Activated naive CD4-positive, alpha-beta T cell treated with Interleukin-2 at 50 U/mL for 16 hours (primary cell): ENCODE data around the gene RIT2.
"Not testable (repeated sequence)": the region's sequence is repeated elsewhere in the genome, so short reads cannot be mapped to it uniquely, and the experiment has no call there.

Source experiments
- DNase-seq: peaks from one replicate; pipeline ENCODE4 v3.0.0-alpha.2; 2020

Gene RIT2

GRCh38 chr18:42745931-42746330, 369.6 kb downstream of the RIT2 start:
- no peak for DNase-seq

GRCh38 chr18:42745171-42745570, 370.3 kb downstream of the RIT2 start:
- no peak for DNase-seq

GRCh38 chr18:42743373-42744138, 371.9 kb downstream of the RIT2 start:
- DNase-seq = no peak

DNA sequence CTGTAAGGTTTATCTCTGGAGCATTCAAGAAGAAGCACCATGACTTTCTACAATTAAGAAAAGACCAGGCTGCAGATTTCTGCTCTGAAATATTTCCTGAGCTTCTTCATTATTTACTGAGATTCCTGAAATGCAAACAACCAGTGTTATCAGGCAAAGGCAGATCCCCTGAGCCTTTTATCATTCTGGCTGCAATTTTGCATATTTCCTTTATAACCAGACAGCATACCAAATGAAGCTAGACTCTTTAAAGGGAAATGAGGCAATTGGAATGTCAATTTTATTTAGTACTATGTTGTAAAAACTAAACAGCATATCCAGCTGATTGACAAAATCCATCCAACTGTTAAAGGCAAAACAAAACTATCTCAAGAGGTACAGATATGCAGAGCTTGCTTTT, 372.5 kb downstream of the RIT2 start:
- no peak for DNase-seq

DNA sequence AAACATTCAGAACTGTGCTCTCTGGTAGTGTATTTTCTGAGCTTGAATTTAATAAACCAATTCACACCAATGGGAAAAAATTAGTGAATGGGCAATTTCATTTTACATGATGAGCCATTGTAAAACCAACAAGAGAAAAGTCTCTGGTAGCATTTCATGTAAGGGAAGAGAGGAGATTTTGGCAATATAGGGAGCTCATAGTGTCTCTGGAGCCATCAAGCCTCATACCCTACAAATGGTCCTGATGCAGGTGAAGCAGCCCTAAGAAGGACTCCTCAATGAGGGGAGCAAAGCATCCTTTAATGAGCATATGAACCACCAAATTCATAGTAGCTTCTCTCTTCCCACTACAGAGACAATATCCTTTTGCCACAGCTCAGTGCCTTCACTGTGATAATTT, 373.0 kb downstream of the RIT2 start:
- no peak for DNase-seq

DNA sequence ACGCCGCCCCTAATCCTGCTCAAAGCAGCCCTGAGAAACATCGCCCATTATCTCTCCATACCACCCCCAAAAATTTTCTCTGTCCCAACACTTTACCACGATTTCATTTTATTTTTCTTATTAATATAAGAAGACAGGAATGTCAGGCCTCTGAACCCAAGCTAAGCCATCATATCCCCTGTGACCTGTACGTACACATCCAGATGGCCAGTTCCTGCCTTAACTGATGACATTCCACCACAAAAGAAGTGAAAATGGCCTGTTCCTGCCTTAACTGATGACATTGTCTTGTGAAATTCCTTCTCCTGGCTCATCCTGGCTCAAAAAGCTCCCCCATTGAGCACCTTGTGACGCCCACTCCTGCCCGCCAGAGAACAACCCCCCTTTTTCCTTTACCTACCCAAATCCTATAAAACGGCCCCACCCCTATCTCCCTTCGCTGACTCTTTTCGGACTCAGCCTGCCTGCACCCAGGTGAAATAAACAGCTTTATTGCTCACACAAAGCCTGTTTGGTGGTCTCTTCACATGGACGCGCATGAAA, 373.6 kb downstream of the RIT2 start:
- DNase-seq = not testable (repeated sequence)

GRCh38 chr18:42741299-42741698, 374.2 kb downstream of the RIT2 start:
- DNase-seq = not testable (repeated sequence)

DNA sequence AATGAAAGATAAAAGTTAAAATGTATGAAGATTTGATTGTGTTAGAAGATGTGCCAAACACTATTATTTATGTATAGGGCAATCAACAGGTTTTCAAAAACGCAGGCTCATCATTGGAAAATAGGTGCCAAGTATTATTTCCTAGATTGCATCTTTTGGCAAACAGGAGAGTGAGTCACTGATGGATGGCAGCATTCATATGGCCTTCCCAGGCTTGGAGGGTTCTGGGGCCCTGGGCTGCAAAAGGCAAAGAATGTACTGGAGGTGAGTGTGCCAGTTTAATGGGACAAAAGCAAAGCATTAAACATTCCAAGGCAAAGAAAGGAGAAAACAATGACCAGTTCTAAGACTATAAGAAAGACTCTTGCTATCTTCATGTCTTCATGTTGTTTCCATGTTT, 379.4 kb downstream of the RIT2 start:
- no peak for DNase-seq

DNA sequence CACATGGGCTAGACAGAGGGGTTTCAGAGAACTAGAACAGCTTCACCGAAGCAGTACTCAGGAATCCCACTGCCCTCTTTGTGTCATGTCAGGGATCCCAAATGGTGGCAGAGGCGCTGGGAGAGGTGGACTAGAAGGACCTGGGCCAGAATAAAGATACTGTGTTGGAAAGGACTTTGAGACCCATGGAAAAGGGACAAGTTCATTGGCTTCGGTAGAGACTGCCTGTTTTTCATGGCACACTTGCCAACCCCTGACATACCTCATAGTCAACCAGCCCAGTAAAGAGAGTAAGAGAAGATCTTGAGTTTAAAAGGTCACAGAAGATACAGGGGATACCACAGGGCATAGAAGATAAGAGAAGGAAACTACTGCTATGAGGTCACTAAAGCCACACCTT, 381.0 kb downstream of the RIT2 start:
- DNase-seq = no peak

DNA sequence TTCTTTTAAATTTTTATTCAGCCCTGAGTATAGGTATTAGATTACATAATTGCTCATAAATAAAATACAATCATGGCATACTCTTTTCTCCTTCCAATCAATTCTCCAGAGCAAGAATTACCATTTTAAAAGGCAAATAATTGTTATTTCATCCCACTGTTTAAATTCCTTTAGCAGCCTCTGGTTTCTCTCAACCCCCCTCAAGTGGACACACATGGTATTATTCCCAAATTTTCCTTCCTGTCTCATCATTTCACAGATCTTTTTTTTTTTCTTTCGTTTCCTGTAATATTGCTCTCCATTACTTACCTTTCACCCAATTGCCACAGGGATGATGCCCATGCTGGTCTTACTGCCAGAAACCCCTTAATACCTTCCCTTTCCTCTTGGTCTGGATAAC, 385.2 kb downstream of the RIT2 start:
- no peak for DNase-seq

- DNase-seq = no peak
Measured at GRCh38 chr18:42719221-42719620, 396.3 kb downstream of the RIT2 start.

DNA sequence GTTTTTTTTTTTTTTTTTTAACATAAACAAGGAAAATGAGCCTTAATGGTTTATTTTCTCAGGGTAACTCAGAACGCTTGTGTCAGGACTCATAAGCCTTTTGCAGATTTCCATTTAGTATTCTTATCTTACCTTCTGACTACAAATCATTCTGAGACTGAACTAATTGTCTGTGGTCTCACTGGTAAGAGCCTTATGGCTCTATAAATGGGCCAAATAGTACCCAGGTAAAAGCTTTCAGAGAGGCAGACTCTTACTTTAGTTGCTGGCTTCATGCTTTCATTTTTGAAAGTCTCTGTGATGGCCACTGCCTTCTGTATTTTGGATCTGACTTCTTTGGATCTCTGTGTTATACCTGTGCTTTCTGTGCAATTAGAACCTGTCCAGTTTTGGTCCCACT, 403.4 kb downstream of the RIT2 start:
- no peak for DNase-seq

DNA sequence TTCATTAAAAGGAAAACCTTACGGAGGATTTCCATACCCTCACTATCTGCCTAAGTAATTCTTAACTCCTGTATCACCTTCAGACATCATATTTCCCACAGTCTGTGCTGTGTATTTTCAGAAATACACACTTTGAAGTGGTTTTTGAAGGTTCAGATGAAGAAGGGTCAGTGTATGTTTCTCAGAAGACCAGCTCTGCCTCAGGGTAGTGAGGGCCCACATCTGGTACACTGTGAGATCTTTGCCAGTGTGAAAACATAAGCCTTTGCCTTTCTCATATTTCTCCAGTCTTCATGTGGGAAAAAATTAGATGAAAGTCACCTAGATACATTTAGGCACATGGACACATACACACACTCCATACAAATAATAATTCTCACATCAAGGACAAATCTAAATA, 408.4 kb downstream of the RIT2 start:
- DNase-seq = no peak

DNA sequence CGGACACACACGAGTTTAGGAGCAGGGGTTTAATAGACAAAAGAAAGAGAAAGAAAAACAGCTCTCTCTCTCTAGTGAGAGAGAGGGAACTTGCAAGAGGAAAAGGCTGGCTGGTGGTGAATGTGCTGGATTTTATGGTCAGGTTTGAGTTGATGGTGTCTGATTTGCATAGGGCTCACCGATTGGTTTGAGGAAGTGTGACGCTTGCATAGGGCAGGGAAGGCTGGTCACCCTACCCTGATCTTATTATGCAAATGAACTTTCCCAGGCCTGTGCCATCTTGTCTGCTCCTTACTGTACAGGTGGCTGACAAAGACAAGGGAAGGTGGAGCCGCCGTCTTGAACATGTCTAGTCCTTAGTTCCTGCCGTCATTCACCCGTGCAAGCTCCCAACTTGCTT, 408.9 kb downstream of the RIT2 start:
- no peak for DNase-seq

- no peak for DNase-seq
Measured at GRCh38 chr18:42706029-42706608, 409.4 kb downstream of the RIT2 start.
